MCF 10A (cell line): Measurements from ENCODE around the gene CYP2R1. TPM values are rescaled to one million over a fixed set of nuclear protein-coding genes. Genes with fewer than 3 reads are reported as not detected.

Experiments
- BruUV-seq: library from RNA; stranded (reverse); fragments of 400-500 nt; replicated peaks from 2 replicates; lab custom pipeline; 2021; lab: Mats Ljungman, UMichigan
- CTCF ChIA-PET: fragments of 300-600 bp; sonication (Branson Sonifier 250); formaldehyde crosslinking; extraction: SDS; loops from one replicate; lab custom pipeline; 2021; ENCODE audit warnings: antibody characterized with exemption, inconsistent platforms; lab: Yijun Ruan, JAX
- POLR2A ChIA-PET: fragments of 300-600, 350-650 bp; sonication (Branson Sonifier 250); formaldehyde crosslinking; extraction: SDS; loops from one replicate; lab custom pipeline; 2020; ENCODE audit warnings: antibody characterized with exemption, inconsistent platforms; lab: Yijun Ruan, JAX
- DNase-seq: peaks from one replicate; pipeline ENCODE4 v3.0.0-alpha.2; 2018; ENCODE audit not compliant: unreplicated experiment
- H3K27ac Mint-ChIP-seq: one replicate; pipeline ENCODE4 v1.8.0; 2022; ENCODE audit warnings: mild to moderate bottlenecking, low read depth, mixed read lengths; ENCODE audit not compliant: unreplicated experiment
- H3K27me3 Mint-ChIP-seq: one replicate; pipeline ENCODE4 v1.8.0; 2022; ENCODE audit warnings: mixed read lengths; ENCODE audit not compliant: insufficient read depth, unreplicated experiment
- H3K36me3 Mint-ChIP-seq: one replicate; pipeline ENCODE4 v1.8.0; 2022; ENCODE audit warnings: mild to moderate bottlenecking, moderate library complexity, mixed read lengths; ENCODE audit not compliant: insufficient read depth, unreplicated experiment
- H3K4me1 Mint-ChIP-seq: one replicate; pipeline ENCODE4 v1.8.0; 2022; ENCODE audit warnings: mixed read lengths; ENCODE audit not compliant: insufficient read depth, unreplicated experiment
- H3K4me3 Mint-ChIP-seq: one replicate; pipeline ENCODE4 v1.8.0; 2022; ENCODE audit warnings: mild to moderate bottlenecking, moderate library complexity, mixed read lengths; ENCODE audit not compliant: unreplicated experiment
- H3K9me3 Mint-ChIP-seq: one replicate; pipeline ENCODE4 v1.8.0; 2022; ENCODE audit warnings: mixed read lengths; ENCODE audit not compliant: unreplicated experiment
- CTCF ChIP-seq: fragments of 200-600 bp; IDR thresholded peaks from one replicate; pipeline ENCODE4 v1.8.0; 2022; ENCODE audit warnings: antibody characterized with exemption, mild to moderate bottlenecking; ENCODE audit not compliant: unreplicated experiment
- intact Hi-C: fragments of 100-400 bp; cut with micrococcal nuclease; formaldehyde crosslinking; loops from 2 replicates; pipeline ENCODE4 v1.14.1; 2022
- total RNA-seq: library from RNA; stranded (reverse); gene quantifications from 2 replicates; pipeline ENCODE4 v1.2.3, GENCODE V29; 2022

CYP2R1 gene
- total RNA-seq, 1 experiment from 2014 or later: 20.5 TPM

GRCh38 chr11:14907411-14908213 lies 15.6 kb upstream of the CYP2R1 start:
- ChIA-PET CTCF (interaction anchor here (0.6 to 7.7 kb wide), 112 partner anchors 7 to 1707 kb away, joined by 3 to 292 read pairs (median 6); partner anchors contain the start of genes CALCB, COPB1, CYP2R1 and PSMA1), POLR2A (interaction anchor here (0.6 to 3.6 kb wide), 9 partner anchors 9 to 292 kb away, joined by 3 to 19 read pairs (median 5); partner anchors contain the start of gene CYP2R1)
- DNase-seq: peak; percentile 70
- Mint-ChIP-seq H3K27me3 (peaks cover 22% of the 10 kb centered on the region), H3K36me3 (no peaks in the 10 kb centered on the region), H3K27ac (no peak overlapping the region), H3K4me3 (peak overlapping the region; percentile 43), H3K4me1 (peaks cover 16% of the 10 kb centered on the region), H3K9me3 (no peaks in the 10 kb centered on the region)
- no TSS peak for BruUV-seq
- intact Hi-C loops: loop anchor here (1.0 kb wide), 8 partner anchors 99 to 370 kb away; no protein-coding TSS in a partner anchor
- TF ChIP-seq CTCF: peak; percentile 90

GRCh38 chr11:14906993-14907392 lies 15.0 kb upstream of the CYP2R1 start:
- POLR2A ChIA-PET: interaction anchor here (0.6 to 3.6 kb wide), 5 partner anchors 8 to 1703 kb away, joined by 3 to 19 read pairs (median 4); partner anchors contain the start of gene CYP2R1
- TF ChIP-seq CTCF: no peak
- BruUV-seq: no TSS peak

GRCh38 chr11:14906578-14906977 lies 14.5 kb upstream of the CYP2R1 start:
- ChIA-PET POLR2A (interaction anchor here (0.6 to 3.6 kb wide), 5 partner anchors 8 to 1703 kb away, joined by 3 to 19 read pairs (median 4); partner anchors contain the start of gene CYP2R1), CTCF (interaction anchor here (0.6 to 7.7 kb wide), 40 partner anchors 8 to 386 kb away, joined by 3 to 292 read pairs (median 14); partner anchors contain the start of genes CALCB, CYP2R1 and PSMA1)
- Mint-ChIP-seq H3K4me1 (peaks cover 19% of the 10 kb centered on the region), H3K4me3 (no peak overlapping the region), H3K27ac (no peak overlapping the region), H3K27me3 (peaks cover 12% of the 10 kb centered on the region), H3K36me3 (no peaks in the 10 kb centered on the region), H3K9me3 (no peaks in the 10 kb centered on the region)
- no peak for TF ChIP-seq CTCF
- BruUV-seq: no TSS peak
- no peak for DNase-seq
- intact Hi-C loops: no loop called here

More at GRCh38 chr11:14906993-14907392, 15.0 kb upstream of the CYP2R1 start:
- Mint-ChIP-seq H3K27me3 (peaks cover 16% of the 10 kb centered on the region), H3K9me3 (no peaks in the 10 kb centered on the region), H3K36me3 (no peaks in the 10 kb centered on the region), H3K4me1 (peaks cover 19% of the 10 kb centered on the region), H3K4me3 (no peak overlapping the region), H3K27ac (no peak overlapping the region)
- CTCF ChIA-PET: interaction anchor here (0.7 to 7.7 kb wide), 64 partner anchors 9 to 1707 kb away, joined by 3 to 292 read pairs (median 10); partner anchors contain the start of genes CALCB, CYP2R1 and PSMA1
- no peak for DNase-seq
- intact Hi-C loops: loop anchor here (1.0 kb wide), 2 partner anchors 117 to 370 kb away; no protein-coding TSS in a partner anchor
